ENCODE measurements around the gene SNCB.

Gene SNCB

GRCh38 chr5:176629853-176630680 is at the start of gene SNCB, which contains the start of gene EIF4E1B:
SNCB (minus strand) TSS chr5:176630534; CDS start chr5:176629654, 880 bp downstream.
EIF4E1B (plus strand) TSS chr5:176630675; CDS start chr5:176642788, 12,113 bp downstream.
- peaks cover 56% of the 10 kb centered on the region for H3K27me3 ChIP-seq (ENCODE audit: control insufficient read depth, insufficient read depth, low read length)

GRCh38 chr5:176679365-176680225 is 49.3 kb upstream of the SNCB start:
- no peaks in the 10 kb centered on the region for H3K9me3 ChIP-seq (ENCODE audit: control insufficient read depth, low read depth, low read length)
- no peak overlapping the region for H3K27ac ChIP-seq (ENCODE audit: low read length)
- H3K4me3 ChIP-seq (ENCODE audit: low read length), result no peak overlapping the region
- no peak overlapping the region for H3K9ac ChIP-seq (ENCODE audit: low read length)
- no peaks in the 10 kb centered on the region for H3K36me3 ChIP-seq (ENCODE audit: control insufficient read depth, low read depth, low read length)
- peaks cover 10% of the 10 kb centered on the region for H3K4me1 ChIP-seq (ENCODE audit: control insufficient read depth, low read depth, low read length)
- H3K27me3 ChIP-seq (ENCODE audit: control insufficient read depth, insufficient read depth, low read length), result peaks cover 4% of the 10 kb centered on the region

More at GRCh38 chr5:176629853-176630680, at the start of gene SNCB, which contains the start of gene EIF4E1B:
- Histone ChIP-seq H3K4me3 (ENCODE audit: low read length) (peak within 1 kb of the TSS; percentile 79), H3K9me3 (ENCODE audit: control insufficient read depth, low read depth, low read length) (no peaks in the 10 kb centered on the region), H3K36me3 (ENCODE audit: control insufficient read depth, low read depth, low read length) (no peaks in the 10 kb centered on the region), H3K9ac (ENCODE audit: low read length) (no peak within 1 kb of the TSS), H3K4me1 (ENCODE audit: control insufficient read depth, low read depth, low read length) (peaks cover 14% of the 10 kb centered on the region), H3K27ac (ENCODE audit: low read length) (no peak within 1 kb of the TSS)

- no peak overlapping the region for H3K9ac ChIP-seq (ENCODE audit: low read length)
- no peak overlapping the region for H3K4me3 ChIP-seq (ENCODE audit: low read length)
- no peaks in the 10 kb centered on the region for H3K9me3 ChIP-seq (ENCODE audit: control insufficient read depth, low read depth, low read length)
- no peaks in the 10 kb centered on the region for H3K36me3 ChIP-seq (ENCODE audit: control insufficient read depth, low read depth, low read length)
- peaks cover 4% of the 10 kb centered on the region for H3K27me3 ChIP-seq (ENCODE audit: control insufficient read depth, insufficient read depth, low read length)
- H3K4me1 ChIP-seq (ENCODE audit: control insufficient read depth, low read depth, low read length), result peaks cover 6% of the 10 kb centered on the region
- no peak overlapping the region for H3K27ac ChIP-seq (ENCODE audit: low read length)
These were observed 48.2 kb upstream of the SNCB start for GRCh38 chr5:176678584-176678983.

GRCh38 chr5:176677209-176677939 is 47.0 kb upstream of the SNCB start:
- H3K9ac ChIP-seq (ENCODE audit: low read length), result no peak overlapping the region
- no peaks in the 10 kb centered on the region for H3K36me3 ChIP-seq (ENCODE audit: control insufficient read depth, low read depth, low read length)
- H3K27ac ChIP-seq (ENCODE audit: low read length), result no peak overlapping the region
- no peaks in the 10 kb centered on the region for H3K9me3 ChIP-seq (ENCODE audit: control insufficient read depth, low read depth, low read length)
- H3K4me3 ChIP-seq (ENCODE audit: low read length), result no peak overlapping the region
- peaks cover 4% of the 10 kb centered on the region for H3K27me3 ChIP-seq (ENCODE audit: control insufficient read depth, insufficient read depth, low read length)
- peaks cover 6% of the 10 kb centered on the region for H3K4me1 ChIP-seq (ENCODE audit: control insufficient read depth, low read depth, low read length)

GRCh38 chr5:176676361-176676824 is 46.1 kb upstream of the SNCB start:
- H3K36me3 ChIP-seq (ENCODE audit: control insufficient read depth, low read depth, low read length), result no peaks in the 10 kb centered on the region
- peaks cover 12% of the 10 kb centered on the region for H3K4me1 ChIP-seq (ENCODE audit: control insufficient read depth, low read depth, low read length)
- H3K27me3 ChIP-seq (ENCODE audit: control insufficient read depth, insufficient read depth, low read length), result peaks cover 4% of the 10 kb centered on the region
- H3K9ac ChIP-seq (ENCODE audit: low read length), result no peak overlapping the region
- H3K27ac ChIP-seq (ENCODE audit: low read length), result no peak overlapping the region
- H3K9me3 ChIP-seq (ENCODE audit: control insufficient read depth, low read depth, low read length), result no peaks in the 10 kb centered on the region
- no peak overlapping the region for H3K4me3 ChIP-seq (ENCODE audit: low read length)

- Histone ChIP-seq H3K9ac (ENCODE audit: low read length) (no peak overlapping the region), H3K4me1 (ENCODE audit: control insufficient read depth, low read depth, low read length) (peaks cover 12% of the 10 kb centered on the region), H3K4me3 (ENCODE audit: low read length) (no peak overlapping the region), H3K27ac (ENCODE audit: low read length) (no peak overlapping the region), H3K27me3 (ENCODE audit: control insufficient read depth, insufficient read depth, low read length) (peaks cover 4% of the 10 kb centered on the region), H3K36me3 (ENCODE audit: control insufficient read depth, low read depth, low read length) (no peaks in the 10 kb centered on the region), H3K9me3 (ENCODE audit: control insufficient read depth, low read depth, low read length) (no peaks in the 10 kb centered on the region)
These were observed 45.5 kb upstream of the SNCB start for GRCh38 chr5:176675676-176676360.

- Histone ChIP-seq H3K27me3 (ENCODE audit: control insufficient read depth, insufficient read depth, low read length) (no peaks in the 10 kb centered on the region), H3K4me1 (ENCODE audit: control insufficient read depth, low read depth, low read length) (peaks cover 12% of the 10 kb centered on the region), H3K9ac (ENCODE audit: low read length) (no peak overlapping the region), H3K36me3 (ENCODE audit: control insufficient read depth, low read depth, low read length) (no peaks in the 10 kb centered on the region), H3K4me3 (ENCODE audit: low read length) (no peak overlapping the region), H3K9me3 (ENCODE audit: control insufficient read depth, low read depth, low read length) (no peaks in the 10 kb centered on the region), H3K27ac (ENCODE audit: low read length) (no peak overlapping the region)
These were observed 44.5 kb upstream of the SNCB start for GRCh38 chr5:176674799-176675198.

GRCh38 chr5:176673651-176674583 is 43.6 kb upstream of the SNCB start:
- H3K36me3 ChIP-seq (ENCODE audit: control insufficient read depth, low read depth, low read length), result no peaks in the 10 kb centered on the region
- H3K27me3 ChIP-seq (ENCODE audit: control insufficient read depth, insufficient read depth, low read length), result no peaks in the 10 kb centered on the region

GRCh38 chr5:176671890-176672747 is 41.8 kb upstream of the SNCB start:
- no peak overlapping the region for H3K4me3 ChIP-seq (ENCODE audit: low read length)
- no peaks in the 10 kb centered on the region for H3K27me3 ChIP-seq (ENCODE audit: control insufficient read depth, insufficient read depth, low read length)
- H3K9ac ChIP-seq (ENCODE audit: low read length), result no peak overlapping the region
- peaks cover 12% of the 10 kb centered on the region for H3K4me1 ChIP-seq (ENCODE audit: control insufficient read depth, low read depth, low read length)
- H3K9me3 ChIP-seq (ENCODE audit: control insufficient read depth, low read depth, low read length), result no peaks in the 10 kb centered on the region
- no peak overlapping the region for H3K27ac ChIP-seq (ENCODE audit: low read length)
- no peaks in the 10 kb centered on the region for H3K36me3 ChIP-seq (ENCODE audit: control insufficient read depth, low read depth, low read length)

More at GRCh38 chr5:176673651-176674583, 43.6 kb upstream of the SNCB start:
- Histone ChIP-seq H3K4me3 (ENCODE audit: low read length) (no peak overlapping the region), H3K27ac (ENCODE audit: low read length) (no peak overlapping the region), H3K9me3 (ENCODE audit: control insufficient read depth, low read depth, low read length) (no peaks in the 10 kb centered on the region), H3K4me1 (ENCODE audit: control insufficient read depth, low read depth, low read length) (peaks cover 12% of the 10 kb centered on the region), H3K9ac (ENCODE audit: low read length) (no peak overlapping the region)
